ENCODE data around the gene GPR152. TPM values are rescaled to one million over a fixed set of nuclear protein-coding genes. Genes with fewer than 3 reads are reported as not detected.
A peak's percentile ranks its signal among the peaks of the same experiment; 100 is the strongest.

The GPR152 gene
- total and polyA plus RNA-seq, 2 of the 8 experiments (the other 6 are each of a cell fraction or from before 2014, with no cell fraction given) = not detected

DNA sequence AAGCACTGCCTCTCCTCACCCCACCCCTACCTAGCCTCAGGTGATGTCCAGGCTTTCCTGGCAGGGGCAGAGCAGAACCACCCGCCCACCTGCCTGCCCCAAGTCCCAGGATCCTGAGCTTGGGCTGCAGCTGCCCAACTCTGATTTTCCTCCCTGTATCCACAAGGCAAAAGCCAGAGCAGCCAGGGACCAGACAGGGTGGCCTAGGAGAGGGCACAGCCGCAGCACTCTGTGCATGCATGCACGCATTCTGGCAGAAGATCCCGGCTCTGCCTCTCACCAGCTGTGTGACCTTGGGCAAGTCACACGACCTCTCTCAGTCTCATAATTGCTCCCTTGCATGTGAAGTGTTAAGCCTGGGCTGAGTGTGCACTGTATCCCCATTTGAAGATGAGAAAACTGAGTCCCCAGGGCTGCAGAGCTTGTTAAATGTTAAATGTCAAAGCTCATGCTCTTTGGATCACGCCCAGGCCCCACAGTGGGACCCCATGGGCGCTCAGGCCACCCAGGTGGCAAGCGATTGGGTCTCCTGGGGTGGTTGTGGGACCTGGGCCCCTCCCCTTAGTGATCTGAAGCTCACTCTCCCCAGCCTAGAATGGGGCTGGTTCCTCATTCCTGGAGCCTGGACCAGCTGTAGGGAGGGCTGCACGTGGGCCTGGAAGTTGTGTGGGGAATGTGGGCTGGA lies 39.9 kb downstream of the GPR152 start:
- POLR2A ChIA-PET (ENCODE audit: partially characterized antibody) = interaction anchor here (0.8 to 3.1 kb wide), 9 partner anchors 8 to 171 kb away, joined by 3 to 11 read pairs (median 4); partner anchors contain the start of genes GSTP1, RAD9A, RPS6KB2 and TBC1D10C
- CTCF ChIA-PET (ENCODE audit: partially characterized antibody) = interaction anchor here (1.0 to 2.5 kb wide), 7 partner anchors 11 to 67 kb away, joined by 3 to 7 read pairs (median 4); partner anchors contain the start of genes PPP1CA, RAD9A and TMEM134
- DNase-seq (ENCODE audit: low read depth in 1 of 2, low spot score in 2 of 2) = no peak
- TF ChIP-seq POLR2AphosphoS5 (IDR thresholded peaks at IDR 0.05; ENCODE audit: low read depth, low read length) (no peak), CBX8 (IDR thresholded peaks at IDR 0.05; ENCODE audit: borderline replicate concordance, low read depth, low read length) (no peak), SAP30 (IDR thresholded peaks at IDR 0.05; ENCODE audit: insufficient read depth, insufficient replicate concordance, low read length) (no peak), FOSL1 (IDR thresholded peaks at IDR 0.05; ENCODE audit: insufficient read depth, low read depth, low read length) (no peak), SP2 (IDR thresholded peaks at IDR 0.05; ENCODE audit: low read length) (no peak), CHD1 (IDR thresholded peaks at IDR 0.05; ENCODE audit: low read depth, low read length) (no peak), RBBP5 (IDR thresholded peaks at IDR 0.05; ENCODE audit: borderline replicate concordance, low read depth, low read length) (no peak), ZNF274 (IDR thresholded peaks at IDR 0.05; ENCODE audit: borderline replicate concordance, extremely low read depth, low read length) (no peak), RAD21 (IDR thresholded peaks at IDR 0.05 in 1 of 2, conservative IDR thresholded peaks at IDR 0.05 in 1 of 2; ENCODE audit: low read depth in 2 of 2, low read length in 2 of 2) (no peak), CREB1 (IDR thresholded peaks at IDR 0.05) (no peak)
- TF ChIP-seq, protein P1, sequence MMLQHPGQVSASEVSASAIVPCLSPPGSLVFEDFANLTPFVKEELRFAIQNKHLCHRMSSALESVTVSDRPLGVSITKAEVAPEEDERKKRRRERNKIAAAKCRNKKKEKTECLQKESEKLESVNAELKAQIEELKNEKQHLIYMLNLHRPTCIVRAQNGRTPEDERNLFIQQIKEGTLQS (IDR thresholded peaks at IDR 0.05; ENCODE audit: insufficient read depth, low read depth, low read length) = no peak

More for the DNA sequence above, 39.9 kb downstream of the GPR152 start:
- Histone ChIP-seq H3K9me3 (ENCODE audit: insufficient read depth in 2 of 2, low read depth in 1 of 2, low read length in 1 of 2) (no peaks in the 10 kb centered on the region), H4K8ac (ENCODE audit: extremely low read depth, insufficient read depth, low read length) (peak overlapping the region; percentile 36; the same call in 1 of the 2 replicates), H3K36me3 (ENCODE audit: control insufficient read depth in 2 of 4, insufficient read depth in 4 of 4, low read length in 3 of 4) (no peaks in the 10 kb centered on the region), H2BK120ac (replicated peaks; ENCODE audit: low read depth, low read length) (no peak overlapping the region), H3K14ac (ENCODE audit: insufficient read length) (no peak overlapping the region), H2AFZ (ENCODE audit: low read length) (no peak overlapping the region), H4K5ac (ENCODE audit: insufficient read length, low read depth, low read length) (no peak overlapping the region), H3K18ac (ENCODE audit: extremely low read depth, low read length) (no peak overlapping the region; the same call in 1 of the 2 replicates), H2BK12ac (ENCODE audit: low read depth, low read length) (no peak overlapping the region), H3K79me1 (ENCODE audit: low read depth, low read length) (no peaks in the 10 kb centered on the region), H3K4me1 (replicated peaks in 1 of 4; ENCODE audit: control insufficient read depth in 3 of 4, insufficient read depth in 4 of 4, low read length in 3 of 4) (peaks cover 4 to 22% (median 15%) of the 10 kb centered on the region in 4 experiments), H2AK5ac (ENCODE audit: low read depth, low read length) (no peak overlapping the region), H3K27ac (ENCODE audit: low read depth, low read length) (no peak overlapping the region), H3K56ac (replicated peaks; ENCODE audit: insufficient read length, low read depth, low read length) (no peak overlapping the region), H2BK20ac (ENCODE audit: low read length) (no peak overlapping the region), H3K4me3 (ENCODE audit: extremely low read depth in 1 of 4, insufficient read depth in 2 of 4, low read depth in 3 of 4, low read length in 4 of 4) (no peak overlapping the region), H3K4ac (replicated peaks; ENCODE audit: insufficient read length, low read depth, low read length) (no peak overlapping the region), H4K20me1 (replicated peaks in 1 of 2; ENCODE audit: control insufficient read depth in 1 of 2, insufficient read depth in 2 of 2, low read length in 2 of 2) (no peaks in the 10 kb centered on the region), H3K79me2 (ENCODE audit: control insufficient read depth in 1 of 2, insufficient read depth in 2 of 2, low read length in 2 of 2) (no peaks in the 10 kb centered on the region), H2BK5ac (ENCODE audit: low read depth, low read length) (no peak overlapping the region), H2BK15ac (ENCODE audit: low read length) (no peak overlapping the region; the same call in 1 of the 2 replicates), H4K91ac (replicated peaks; ENCODE audit: insufficient read length, low read length) (no peak overlapping the region), H3K27me3 (replicated peaks in 1 of 4; ENCODE audit: control insufficient read depth in 3 of 4, extremely low read depth in 1 of 4, insufficient read depth in 3 of 4, low read length in 3 of 4) (peaks cover 0 to 16% (median 5%) of the 10 kb centered on the region in 4 experiments; a peak in 4 of 7 replicates), H3K23ac (ENCODE audit: insufficient read length) (no peak overlapping the region), H3K4me2 (ENCODE audit: insufficient read depth in 1 of 2, low read depth in 2 of 2, low read length in 2 of 2) (no peak overlapping the region), H3K9ac (replicated peaks in 1 of 4; ENCODE audit: extremely low read depth in 1 of 4, low read depth in 3 of 4, low read length in 3 of 4) (no peak overlapping the region), H3K23me2 (ENCODE audit: low read depth, low read length) (0 out of 2 replicates have a peak, but pooled peaks cover 3% of the 10 kb centered on the region)
- 84% methylated on average over 9 of the region's 9 CpGs; no CpG with 5 or more reads in 1 of the 2 experiments for WGBS, 2 experiments (ENCODE audit: extremely low coverage in 1 of 2, insufficient coverage in 1 of 2, insufficient read length in 1 of 2, insufficient replicate concordance in 2 of 2, low coverage in 1 of 2, low lambda C conversion rate in 2 of 2, missing lambda C conversion rate in 1 of 2)
- no peak for FAIRE-seq

All from H1 (cell line).